Right forelimb (tissue), 1 donor: ENCODE data around the gene OR52K2.
"Not testable (repeated sequence)": the region's sequence is repeated elsewhere in the genome, so short reads cannot be mapped to it uniquely, and the experiment has no call there.

Experiments used
- DNase-seq: peaks from one replicate; pipeline ENCODE4 v3.0.0-alpha.2; 2018

Gene OR52K2

DNA sequence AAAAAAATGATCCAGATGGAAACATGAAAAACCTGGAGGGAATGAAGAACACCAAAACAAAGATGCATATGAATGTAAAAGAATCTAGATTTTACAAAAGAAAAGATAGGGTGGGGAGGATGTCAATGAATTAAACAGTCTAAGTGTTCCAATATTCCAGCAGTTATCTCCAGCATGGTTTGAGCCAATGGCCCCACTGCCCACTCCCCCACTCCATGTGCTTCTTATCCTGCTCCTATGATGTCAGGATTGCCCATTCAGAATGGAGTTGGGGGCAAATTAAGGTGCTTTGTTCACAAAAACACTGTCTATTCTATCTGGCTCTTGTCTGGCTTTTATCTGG lies 32.1 kb downstream of the OR52K2 start:
- no peak for DNase-seq

DNA sequence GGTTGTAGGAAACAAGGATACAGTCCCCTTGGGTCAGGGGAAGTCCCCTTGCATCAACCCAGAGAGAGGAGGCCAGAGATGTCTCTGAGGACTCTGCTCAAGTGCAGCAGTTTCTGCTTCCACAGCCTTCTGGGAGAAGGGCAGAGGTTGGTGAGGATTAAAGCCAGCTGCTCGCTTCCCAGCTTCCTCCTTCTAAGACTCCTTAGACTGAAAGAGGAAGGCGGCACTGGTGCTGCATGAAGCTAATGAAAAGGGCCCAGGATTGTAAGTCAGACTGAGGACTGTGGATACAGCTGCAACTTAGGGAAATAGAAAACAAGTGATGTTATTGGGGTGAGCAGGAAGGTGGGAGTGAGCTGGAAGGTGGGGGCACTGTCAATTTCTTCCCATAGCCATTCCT lies 33.4 kb downstream of the OR52K2 start, which contains the start of gene OR52K1:
TSS of gene OR52K1 (plus strand) at position 202 of the 400 bp plus-strand sequence. CDS start 6,255 bp downstream, outside the sequence.
- no peak for DNase-seq

GRCh38 chr11:4484310-4484709 lies 35.2 kb downstream of the OR52K2 start:
- no peak for DNase-seq

- DNase-seq, result not testable (repeated sequence)
Observed at GRCh38 chr11:4491405-4491804, 42.3 kb downstream of the OR52K2 start.

GRCh38 chr11:4491878-4492606 lies 42.9 kb downstream of the OR52K2 start:
- DNase-seq, result no peak

DNA sequence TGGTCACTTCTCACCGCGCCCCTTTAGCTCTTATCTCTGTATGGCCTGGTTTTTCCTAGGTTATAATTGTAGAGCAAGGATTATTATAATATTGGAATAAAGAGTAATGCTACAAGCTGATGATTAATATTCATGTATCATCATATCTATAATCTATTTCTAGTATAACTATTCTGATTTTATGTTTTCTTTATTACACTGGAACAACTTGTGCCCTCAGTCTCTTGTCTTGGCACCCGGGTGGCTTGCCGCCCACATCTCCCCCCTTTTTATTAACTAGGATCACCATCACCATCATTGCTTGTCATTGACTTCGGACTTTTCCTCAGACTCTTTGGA lies 44.4 kb downstream of the OR52K2 start:
- no peak for DNase-seq

- DNase-seq, result no peak
Observed at GRCh38 chr11:4495487-4495886, 46.4 kb downstream of the OR52K2 start.

- no peak for DNase-seq
Observed at GRCh38 chr11:4495986-4496385, 46.9 kb downstream of the OR52K2 start.

GRCh38 chr11:4496557-4497248 lies 47.6 kb downstream of the OR52K2 start:
- no peak for DNase-seq
